ENCODE results near the gene GALNT2. TPM values are rescaled to one million over a fixed set of nuclear protein-coding genes. Genes with fewer than 3 reads are reported as not detected.

The GALNT2 gene
- total and polyA plus RNA-seq, 10 donors, result 7.9 to 44.8 (median 36.9) TPM

DNA sequence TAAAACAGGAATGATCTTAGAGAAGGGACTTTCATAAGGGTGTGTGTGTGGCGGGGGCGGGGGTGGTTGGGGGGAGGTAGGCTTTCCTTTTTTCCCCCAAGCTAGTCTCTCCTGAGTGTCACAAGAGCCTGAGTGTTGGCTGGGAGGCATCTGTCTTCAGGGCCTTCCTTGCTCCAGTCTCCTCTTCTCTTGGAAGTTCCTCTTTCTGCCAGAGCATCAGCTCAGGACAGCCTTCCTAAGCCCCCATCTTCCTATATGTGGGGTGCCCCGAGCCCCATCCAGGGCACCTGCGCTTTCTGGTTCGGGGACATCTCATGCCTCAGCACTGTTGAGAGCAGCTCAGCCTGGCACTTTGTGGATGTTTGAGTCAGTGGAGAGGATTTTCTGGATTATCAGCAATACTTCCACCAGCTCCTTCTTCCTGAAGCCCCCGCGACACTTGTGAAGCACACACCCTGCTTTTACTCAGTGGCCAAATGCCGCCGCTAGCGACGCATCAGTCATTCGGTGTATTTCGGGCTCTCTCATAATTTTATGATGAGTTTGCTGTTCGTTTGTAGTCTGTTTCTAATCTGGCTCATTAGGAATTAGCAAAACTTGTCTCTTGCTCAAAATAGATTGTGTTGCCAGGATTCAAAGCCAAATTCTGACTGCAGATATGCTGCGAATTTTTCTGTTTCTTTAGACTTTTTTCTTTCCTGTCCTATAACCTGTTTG lies 61.7 kb downstream of the GALNT2 start:
- WGBS, 5 donors, result 78 to 89% (median 83%) methylated on average over 15 of the region's 15 CpGs

DNA sequence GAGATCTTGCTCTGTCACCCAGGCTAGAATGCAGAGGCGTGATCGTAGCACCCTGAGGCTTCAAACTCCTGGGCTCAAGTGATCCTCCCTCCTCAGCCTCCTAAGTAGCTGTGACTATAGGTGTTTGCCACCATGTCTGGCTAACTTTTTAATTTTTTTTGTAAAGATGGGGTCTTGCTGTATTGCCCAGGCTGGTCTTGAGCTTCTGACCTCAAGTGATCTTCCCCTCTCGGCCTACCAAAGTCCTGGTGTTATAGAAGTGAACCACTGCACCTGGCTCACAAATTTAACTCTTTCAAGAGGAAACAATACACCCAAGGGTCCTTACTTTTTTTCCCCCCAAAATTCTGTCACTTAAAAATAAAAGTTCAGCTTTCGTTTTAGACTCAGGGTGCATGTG lies 62.3 kb downstream of the GALNT2 start:
- TF ChIP-seq, protein P1, sequence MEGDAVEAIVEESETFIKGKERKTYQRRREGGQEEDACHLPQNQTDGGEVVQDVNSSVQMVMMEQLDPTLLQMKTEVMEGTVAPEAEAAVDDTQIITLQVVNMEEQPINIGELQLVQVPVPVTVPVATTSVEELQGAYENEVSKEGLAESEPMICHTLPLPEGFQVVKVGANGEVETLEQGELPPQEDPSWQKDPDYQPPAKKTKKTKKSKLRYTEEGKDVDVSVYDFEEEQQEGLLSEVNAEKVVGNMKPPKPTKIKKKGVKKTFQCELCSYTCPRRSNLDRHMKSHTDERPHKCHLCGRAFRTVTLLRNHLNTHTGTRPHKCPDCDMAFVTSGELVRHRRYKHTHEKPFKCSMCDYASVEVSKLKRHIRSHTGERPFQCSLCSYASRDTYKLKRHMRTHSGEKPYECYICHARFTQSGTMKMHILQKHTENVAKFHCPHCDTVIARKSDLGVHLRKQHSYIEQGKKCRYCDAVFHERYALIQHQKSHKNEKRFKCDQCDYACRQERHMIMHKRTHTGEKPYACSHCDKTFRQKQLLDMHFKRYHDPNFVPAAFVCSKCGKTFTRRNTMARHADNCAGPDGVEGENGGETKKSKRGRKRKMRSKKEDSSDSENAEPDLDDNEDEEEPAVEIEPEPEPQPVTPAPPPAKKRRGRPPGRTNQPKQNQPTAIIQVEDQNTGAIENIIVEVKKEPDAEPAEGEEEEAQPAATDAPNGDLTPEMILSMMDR (IDR thresholded peaks at IDR 0.05 in 8 of 11, conservative IDR thresholded peaks at IDR 0.05 in 3 of 11), result no peak
- TF ChIP-seq POLR2A (IDR thresholded peaks at IDR 0.05) (no peak), POLR2AphosphoS5 (IDR thresholded peaks at IDR 0.05) (no peak)
- Histone ChIP-seq H3K36me3 (no peaks in the 10 kb centered on the region), H3K9me3 (no peaks in the 10 kb centered on the region), H3K4me3 (no peak overlapping the region), H3K27ac (no peak overlapping the region), H3K27me3 (replicated peaks in 1 of 7) (no peaks in the 10 kb centered on the region), H3K4me1 (peaks cover 0 to 86% (median 37%) of the 10 kb centered on the region in 6 donors)
- DNase-seq, result no peak
- 89 to 98% (median 94%) methylated on average over 4 of the region's 4 CpGs for WGBS, 5 donors
- intact Hi-C loops (cut with DNase I; ENCODE audit: low total_unique reads), result no loop called here

More for the DNA sequence above, 61.7 kb downstream of the GALNT2 start:
- no peaks in the 10 kb centered on the region for H3K36me3 ChIP-seq
- no peaks in the 10 kb centered on the region for H3K27me3 ChIP-seq (replicated peaks in 1 of 7)
- no peak overlapping the region for H3K27ac ChIP-seq
- intact Hi-C loops (cut with DNase I; ENCODE audit: low total_unique reads), result no loop called here
- peak; percentile 35 for DNase-seq
- TF ChIP-seq POLR2AphosphoS5 (IDR thresholded peaks at IDR 0.05), result no peak
- TF ChIP-seq POLR2A (IDR thresholded peaks at IDR 0.05), result no peak
- TF ChIP-seq, protein P1 (IDR thresholded peaks at IDR 0.05 in 8 of 11, conservative IDR thresholded peaks at IDR 0.05 in 3 of 11), result no peak
- no peaks in the 10 kb centered on the region for H3K9me3 ChIP-seq
- H3K4me3 ChIP-seq, result no peak overlapping the region
- H3K4me1 ChIP-seq, result peaks cover 0 to 86% (median 43%) of the 10 kb centered on the region in 6 donors

DNA sequence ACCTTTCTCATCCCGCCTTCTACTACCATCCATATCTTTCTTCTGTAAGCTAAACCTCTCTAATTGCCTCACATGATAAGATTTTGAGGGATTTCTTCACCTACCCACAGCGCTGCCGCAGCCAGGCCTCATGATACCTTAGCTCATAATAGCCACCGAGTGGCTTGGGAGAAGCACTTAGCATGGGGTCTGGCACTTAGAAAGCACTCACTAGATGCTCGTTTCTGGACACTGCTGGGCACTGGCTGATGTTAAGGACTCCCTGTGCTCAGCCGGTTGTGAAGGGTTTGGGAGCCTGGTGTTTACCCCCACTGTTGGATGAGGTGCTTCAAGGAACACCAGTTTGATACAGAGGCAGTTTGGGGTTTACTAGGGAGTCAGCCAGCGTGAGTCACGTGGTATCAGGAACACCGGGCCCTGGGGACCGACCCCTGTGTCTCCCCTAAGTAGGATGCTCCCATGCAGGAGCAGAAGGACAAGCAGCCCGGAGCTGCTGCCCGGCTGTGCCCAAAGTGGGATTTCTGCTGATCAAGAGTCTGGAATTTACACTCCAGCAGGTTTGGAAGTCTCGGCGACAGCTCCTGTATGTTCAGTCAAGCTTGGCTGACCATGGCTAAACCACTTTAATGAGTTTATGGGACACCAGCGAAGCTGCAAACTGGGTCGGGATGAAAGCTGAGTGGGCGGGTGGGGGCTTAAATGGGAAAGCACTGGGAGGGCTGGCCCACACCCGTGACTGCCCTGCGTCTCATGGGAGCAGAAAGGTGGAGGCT lies 63.3 kb downstream of the GALNT2 start:
- peak; percentile 57 for DNase-seq
- Histone ChIP-seq H3K9me3 (no peaks in the 10 kb centered on the region), H3K4me1 (peaks cover 0 to 79% (median 30%) of the 10 kb centered on the region in 6 donors), H3K4me3 (no peak overlapping the region), H3K27ac (no peak overlapping the region), H3K36me3 (no peaks in the 10 kb centered on the region), H3K27me3 (replicated peaks in 1 of 7) (no peaks in the 10 kb centered on the region)
- no peak for TF ChIP-seq POLR2A (IDR thresholded peaks at IDR 0.05)
- 83 to 91% (median 88%) methylated on average over 19 of the region's 19 CpGs for WGBS, 5 donors
- intact Hi-C loops (cut with DNase I; ENCODE audit: low total_unique reads), result no loop called here

DNA sequence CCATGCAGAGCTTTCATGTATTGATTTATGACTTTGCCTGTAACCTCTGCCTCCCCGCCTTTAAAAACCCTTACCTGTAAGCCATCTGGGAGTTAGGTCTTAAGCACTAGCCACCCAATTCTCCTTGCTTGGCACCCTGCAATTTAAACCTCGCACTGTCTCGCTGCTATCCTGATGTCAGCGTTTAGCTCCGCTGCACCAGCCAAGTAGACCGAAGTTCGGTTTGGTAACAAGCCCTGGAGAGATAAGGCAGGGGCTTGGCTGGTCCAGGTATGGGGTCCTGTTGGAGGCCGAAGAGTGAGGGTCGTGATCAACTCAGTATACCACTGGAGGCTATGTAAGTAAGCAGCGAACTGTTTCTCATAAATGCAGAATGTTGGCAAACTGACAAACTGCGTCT lies 64.4 kb downstream of the GALNT2 start:
- intact Hi-C loops (cut with DNase I; ENCODE audit: low total_unique reads), result no loop called here
- no peak for DNase-seq
- Histone ChIP-seq H3K27me3 (replicated peaks in 1 of 7) (no peaks in the 10 kb centered on the region), H3K9me3 (no peaks in the 10 kb centered on the region), H3K4me3 (no peak overlapping the region), H3K4me1 (peaks cover 0 to 68% (median 22%) of the 10 kb centered on the region in 6 donors), H3K36me3 (no peaks in the 10 kb centered on the region), H3K27ac (no peak overlapping the region)
- TF ChIP-seq POLR2A (IDR thresholded peaks at IDR 0.05), result no peak
- TF ChIP-seq POLR2AphosphoS5 (IDR thresholded peaks at IDR 0.05), result no peak
- TF ChIP-seq, protein P1 (IDR thresholded peaks at IDR 0.05 in 8 of 11, conservative IDR thresholded peaks at IDR 0.05 in 3 of 11), result no peak
- 95 to 98% (median 96%) methylated on average over 11 of the region's 11 CpGs for WGBS, 5 donors

All from spleen (tissue), 11 donors.